GM12873 (cell line): ENCODE measurements around the gene TNFRSF12A.

Source experiments
- CTCF ChIP-seq: IDR thresholded peaks from 2 replicates; pipeline ENCODE4 v1.5.1; 2012; ENCODE audit warnings: low read depth, mild to moderate bottlenecking, moderate library complexity, low read length, control low read depth; ENCODE audit not compliant: insufficient read depth; ENCODE audit errors: missing control alignments

TNFRSF12A gene

DNA sequence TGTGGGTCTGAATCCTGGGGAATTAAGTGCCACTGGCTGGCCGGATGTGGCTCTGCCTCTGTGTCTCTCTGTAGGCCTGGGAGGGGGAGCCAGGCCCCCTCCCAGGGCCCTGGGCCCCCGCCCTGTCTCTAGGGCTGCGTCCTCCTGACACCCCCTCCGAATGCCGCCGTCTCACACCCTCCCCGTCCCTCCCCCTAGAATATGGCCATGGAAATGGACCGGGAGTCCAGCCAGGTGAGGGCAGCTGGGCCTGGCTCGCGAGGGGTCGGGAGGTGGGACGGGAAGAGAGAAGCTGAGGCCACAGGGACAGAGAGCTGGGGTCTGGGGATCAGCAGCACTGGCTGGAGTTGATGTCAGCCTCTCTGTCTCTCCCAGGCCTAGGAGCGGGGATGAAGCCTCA lies 23.9 kb upstream of the TNFRSF12A start:
- no peak for TF ChIP-seq CTCF

DNA sequence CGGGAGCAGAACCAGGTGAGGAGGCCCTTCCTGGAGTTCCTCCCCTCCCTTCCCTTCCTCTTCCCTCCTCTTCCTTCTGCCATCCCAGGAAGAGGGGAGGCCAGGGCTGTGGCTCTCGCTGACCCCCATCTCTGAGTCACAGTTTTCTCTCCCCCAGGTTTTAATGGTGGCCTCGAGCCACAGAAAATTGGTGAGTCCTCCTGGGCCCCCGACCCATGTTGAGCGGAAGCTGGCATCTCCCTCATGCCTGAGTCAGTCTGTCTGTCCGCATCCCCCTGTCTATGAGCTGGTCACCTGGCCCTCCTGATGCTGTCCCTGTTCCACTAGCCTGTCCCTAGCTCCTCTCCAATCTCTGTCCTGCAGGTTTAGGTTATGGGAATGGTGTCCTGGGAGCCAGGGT lies 20.2 kb upstream of the TNFRSF12A start:
- no peak for TF ChIP-seq CTCF

- TF ChIP-seq CTCF: no peak
Measured at GRCh38 chr16:3000540-3000939, 19.6 kb upstream of the TNFRSF12A start.

DNA sequence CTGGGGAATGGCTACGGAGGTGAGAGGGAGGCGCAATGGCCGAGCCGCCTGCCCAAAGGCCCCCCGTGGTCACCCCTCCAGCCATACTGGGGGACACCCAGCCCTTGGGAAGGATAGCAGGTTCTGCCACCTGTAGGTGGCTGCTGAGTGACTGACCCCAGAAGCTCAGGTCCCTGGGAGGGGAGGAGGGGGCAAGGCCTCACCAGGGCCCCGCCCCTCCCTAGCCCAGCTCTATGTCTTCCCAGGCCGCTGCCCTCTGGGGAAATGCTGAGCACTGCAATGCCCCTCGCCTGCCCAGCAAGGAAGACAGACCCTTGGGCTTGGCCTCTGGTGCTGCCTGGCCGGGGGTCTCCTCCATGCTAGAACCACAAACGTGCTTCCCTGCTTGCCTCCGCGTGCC lies 18.9 kb upstream of the TNFRSF12A start:
- TF ChIP-seq CTCF: no peak

- peak; percentile 55 for TF ChIP-seq CTCF
Measured at GRCh38 chr16:3003582-3004270, 16.4 kb upstream of the TNFRSF12A start.

DNA sequence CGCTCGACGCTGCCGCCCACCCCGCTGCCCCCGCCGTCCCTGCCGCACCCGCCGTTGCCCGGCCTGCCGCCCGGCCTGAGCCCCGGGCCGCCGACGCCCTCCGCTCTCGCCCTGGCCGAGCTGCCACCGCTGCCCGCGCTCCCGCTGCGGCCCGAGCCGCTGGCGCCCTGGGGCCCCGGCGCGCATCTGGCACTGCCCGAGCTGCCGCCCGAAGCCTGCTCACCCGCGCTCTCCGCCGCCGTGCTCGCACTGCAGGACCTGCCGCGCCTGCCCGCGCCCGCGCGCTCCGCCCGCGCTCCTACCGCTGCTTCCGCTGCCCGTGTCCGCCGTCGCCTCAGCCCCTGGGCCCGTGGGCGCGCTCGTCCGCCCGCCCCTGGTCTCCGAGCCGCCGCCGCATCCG lies 15.8 kb upstream of the TNFRSF12A start:
- TF ChIP-seq CTCF: no peak

DNA sequence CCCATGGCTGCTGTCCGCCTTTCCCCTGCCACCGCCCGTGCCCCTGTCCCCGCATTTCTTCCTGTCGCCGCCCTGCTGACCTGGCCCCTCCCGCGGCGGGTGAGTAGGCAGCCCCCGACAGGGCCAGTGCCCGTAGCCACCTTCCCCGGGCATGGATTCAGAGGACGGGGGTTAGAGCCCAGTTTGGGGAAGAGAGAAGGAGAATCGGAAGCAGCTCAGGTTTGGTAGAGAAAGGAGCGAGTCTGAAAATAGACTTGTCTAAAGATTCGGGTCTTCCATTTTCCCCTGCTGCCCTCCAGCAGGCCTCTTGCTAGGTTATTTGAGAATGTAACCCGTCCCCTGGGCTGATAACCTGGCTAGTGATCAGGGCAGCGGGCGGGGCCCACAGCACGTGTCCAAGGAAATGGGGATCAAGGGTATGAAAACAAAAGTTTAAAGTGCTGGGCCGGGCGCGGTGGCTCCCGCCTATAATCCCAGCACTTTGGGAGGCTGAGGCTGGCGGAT lies 15.3 kb upstream of the TNFRSF12A start:
- no peak for TF ChIP-seq CTCF
